K562 (cell line): ENCODE data around the gene TARM1. TPM values are rescaled to one million over a fixed set of nuclear protein-coding genes. Genes with fewer than 3 reads are reported as not detected.
A peak's percentile ranks its signal among the peaks of the same experiment; 100 is the strongest.

Source experiments
- ATF2 ChIP-seq: sonication (generic); formaldehyde crosslinking; IDR thresholded peaks from 2 replicates; pipeline ENCODE4 v1.8.1; 2022; ENCODE audit warnings: missing genetic modification reagents
- CBX5 ChIP-seq: IDR thresholded peaks from 2 replicates; pipeline ENCODE4 v1.6.1; 2014; ENCODE audit warnings: low read depth, borderline replicate concordance
- CUX1 ChIP-seq: fragments of 200-800 bp; sonication (Bioruptor generic); IDR thresholded peaks from 2 replicates; pipeline ENCODE4 v1.6.1; 2016; ENCODE audit warnings: missing genetic modification characterization, missing compliant biosample characterization
- KHSRP ChIP-seq: fragments of 450-650 bp; IDR thresholded peaks from 2 replicates; pipeline ENCODE4 v1.6.1; 2017
- PML ChIP-seq: IDR thresholded peaks from 2 replicates; pipeline ENCODE4 v1.6.1; 2012; ENCODE audit warnings: low read length, inconsistent platforms
- RFX7 ChIP-seq: fragments of 250-450 bp; sonication (Bioruptor Pico); IDR thresholded peaks from 2 replicates; pipeline ENCODE4 v1.5.1; 2021; ENCODE audit warnings: mild to moderate bottlenecking
- TGIF2 ChIP-seq: sonication (generic); formaldehyde crosslinking; IDR thresholded peaks from 2 replicates; pipeline ENCODE4 v1.8.1; 2022; ENCODE audit warnings: mild to moderate bottlenecking, missing genetic modification reagents, moderate library complexity
- ZFP91 ChIP-seq: sonication (generic); formaldehyde crosslinking; IDR thresholded peaks from 2 replicates; pipeline ENCODE4 v1.8.0; 2022; ENCODE audit warnings: mild to moderate bottlenecking, missing genetic modification reagents
- ZNF318 ChIP-seq, 2 experiments: fragments of 450-650 bp; IDR thresholded peaks; 2 replicates each; pipeline ENCODE4 v1.6.1; 2016; ENCODE audit warnings: mild to moderate bottlenecking in 2 of 2, borderline replicate concordance in 1 of 2, low read depth in 1 of 2, moderate library complexity in 1 of 2
- polyA plus RNA-seq, 8 experiments: library from polyadenylated mRNA; depleted of rRNA in 4 of 8; stranded (reverse) in 5 of 8; unstranded in 3 of 8; fragments of >200 nt; fragmentation: Nextera tagmentation in 2 of 8; fragmentation: Illumina TruSeq in 1 of 8; extraction: Ambion mirVana in 2 of 8; extraction: Trizol in 1 of 8; gene quantifications; 2 replicates each; pipeline versions ENCODE4 v1.2.1 to v1.2.3, GENCODE V29; 2011 to 2014; ENCODE audit warnings: inconsistent platforms in 1 of 8, missing spikeins in 1 of 8
- total RNA-seq, 7 experiments: library from RNA; depleted of rRNA in 6 of 7; stranded (reverse); fragments of >200 nt in 6 of 7; fragmentation: Illumina TruSeq in 2 of 7; extraction: Trizol in 2 of 7; gene quantifications; 2 replicates each; pipeline versions ENCODE4 v1.2.1 to v1.2.3, GENCODE V29; 2011 to 2021; ENCODE audit warnings: low replicate concordance in 1 of 7

Gene TARM1
- total and polyA plus RNA-seq, 9 of the 15 experiments (the other 6 are each of a cell fraction or from before 2014, with no cell fraction given), result not detected

- TF ChIP-seq CUX1 (CRISPR knock-in tag) (no peak), ATF2 (CRISPR knock-in tag) (no peak), PML (no peak; the same call in none of the 2 replicates), RFX7 (CRISPR knock-in tag) (no peak), CBX5 (no peak), KHSRP (peak; percentile 91), ZFP91 (CRISPR knock-in tag) (0 out of 2 replicates have a peak, but pooled peaks have one; percentile 41), ZNF318 (IDR thresholded peaks at IDR 0.05; ENCODE audit: borderline replicate concordance in 1 of 2, low read depth in 1 of 2) (no peak), TGIF2 (CRISPR knock-in tag) (no peak)
Measured at GRCh38 chr19:54115109-54116063, 34.2 kb upstream of the TARM1 start, which contains the start of the genes PRPF31 and TFPT (continued).
